Activated CD8-positive, alpha-beta memory T cell treated with anti-CD3 and anti-CD28 coated beads, Interleukin-2, amount 50 U/mL, for 1 hour (primary cell): ENCODE data around the gene CCDC154.

Source experiments
- DNase-seq: peaks from one replicate; pipeline ENCODE4 v3.0.0-alpha.2; 2020; ENCODE audit errors: extremely low read depth

CCDC154 gene

GRCh38 chr16:1393613-1394176, 50.7 kb downstream of the CCDC154 start:
- DNase-seq = no peak

- DNase-seq = no peak
Observed at GRCh38 chr16:1392826-1393225, 51.5 kb downstream of the CCDC154 start.

DNA sequence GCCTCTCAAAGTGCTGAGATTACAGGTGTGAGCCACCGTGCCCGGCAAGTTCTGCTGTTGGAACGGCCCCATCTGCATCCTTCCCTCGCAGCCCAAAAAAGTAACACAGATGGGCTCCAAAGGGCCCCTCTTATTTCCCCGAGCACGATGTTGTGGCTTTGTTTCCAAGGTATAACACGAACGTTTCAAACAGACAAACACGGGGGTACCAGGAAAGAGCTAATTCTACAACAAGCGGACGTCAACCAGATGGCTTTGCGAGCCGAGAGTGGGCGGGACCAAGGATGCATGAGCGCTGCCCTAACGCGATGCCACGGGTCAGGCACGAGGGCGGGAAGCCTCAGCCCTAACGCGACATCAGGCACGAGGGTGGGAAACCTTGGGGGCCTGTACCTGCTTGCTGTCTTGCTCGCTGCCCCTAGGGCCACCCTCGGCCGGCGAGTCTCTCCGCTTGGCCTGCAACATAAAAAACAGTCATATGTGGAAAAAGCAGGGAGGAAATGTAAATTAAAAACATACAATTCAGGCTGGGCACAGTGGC, 54.0 kb downstream of the CCDC154 start:
- no peak for DNase-seq

DNA sequence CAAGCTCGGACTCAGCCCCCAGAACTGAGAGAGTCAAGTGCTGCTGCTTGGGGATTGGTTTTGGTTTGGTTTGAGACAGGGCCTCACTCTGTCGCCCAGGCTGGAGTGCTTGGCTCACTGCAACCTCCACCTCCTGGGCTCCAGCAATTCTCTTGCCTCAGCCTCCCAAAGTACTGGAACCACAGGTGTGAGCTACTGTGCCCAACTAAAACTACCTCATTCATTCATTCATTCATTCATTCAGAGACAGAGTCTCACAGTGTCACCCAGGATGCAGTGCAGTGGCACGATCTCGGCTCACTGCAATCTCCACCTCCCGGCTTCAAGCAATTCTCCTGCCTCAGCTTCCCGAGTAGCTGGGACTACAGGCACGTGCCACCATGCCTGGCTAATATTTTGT, 54.6 kb downstream of the CCDC154 start:
- no peak for DNase-seq

GRCh38 chr16:1387331-1387730, 57.0 kb downstream of the CCDC154 start:
- DNase-seq = no peak

DNA sequence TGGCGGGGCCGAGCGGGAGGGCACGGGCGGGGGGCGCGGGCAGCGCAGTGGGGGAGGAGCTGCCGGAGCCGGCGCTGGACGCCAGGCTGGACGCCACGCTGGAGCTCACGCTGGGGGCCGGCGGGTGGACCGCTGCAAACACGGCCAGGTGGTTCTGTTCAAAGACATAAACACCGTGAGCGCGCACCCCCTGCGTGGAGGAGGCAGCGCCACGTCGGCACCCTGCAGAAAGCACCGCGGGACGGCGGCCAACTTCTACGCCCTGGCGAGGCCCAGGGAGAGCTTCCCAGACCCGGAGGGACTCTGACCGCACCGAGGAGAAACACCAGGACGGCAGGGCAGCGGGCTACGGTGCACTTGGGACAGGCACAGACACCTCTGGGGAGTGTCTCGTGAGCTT, 59.1 kb downstream of the CCDC154 start:
- DNase-seq = no peak
